HL-60 (cell line): Measurements from ENCODE around the gene AKAP11.

Experiments
- DNase-seq, 2 experiments: peaks; one replicate each; pipeline ENCODE4 v3.0.0-alpha.2; 2010 to 2020; ENCODE audit warnings: low read depth in 1 of 2, low spot score in 1 of 2
- H3K27ac ChIP-seq: fragments of 250-450 bp; sonication (Bioruptor Pico); replicated peaks from 2 replicates; pipeline ENCODE4 v1.5.1; 2020; ENCODE audit warnings: mild to moderate bottlenecking, moderate library complexity
- H3K27me3 ChIP-seq: fragments of 250-450 bp; sonication (Bioruptor Pico); 2 replicates; pipeline ENCODE4 v1.5.1; 2021; ENCODE audit warnings: mild to moderate bottlenecking, moderate library complexity; ENCODE audit not compliant: insufficient read depth, poor library complexity, severe bottlenecking
- H3K4me3 ChIP-seq: replicated peaks from 2 replicates; pipeline ENCODE4 v1.5.1; 2011; ENCODE audit warnings: mild to moderate bottlenecking, control low read depth, low read length; ENCODE audit not compliant: insufficient read depth
- CTCF ChIP-seq: IDR thresholded peaks from one replicate; pipeline ENCODE4 v1.5.1; 2011; ENCODE audit warnings: low read length, control low read depth, inconsistent platforms; ENCODE audit not compliant: insufficient read depth
- GABPA ChIP-seq: IDR thresholded peaks from 2 replicates; pipeline ENCODE4 v1.6.1; 2012; ENCODE audit warnings: low read depth
- POLR2AphosphoS5 ChIP-seq: IDR thresholded peaks from 2 replicates; pipeline ENCODE4 v1.6.1; 2012; ENCODE audit warnings: low read depth
- SPI1 ChIP-seq: IDR thresholded peaks from 2 replicates; pipeline ENCODE4 v1.6.1; 2012; ENCODE audit warnings: low read depth, mild to moderate bottlenecking, borderline replicate concordance
- TF ChIP-seq, protein P1 (sequence below): IDR thresholded peaks from 2 replicates; pipeline ENCODE4 v1.6.1; 2012; ENCODE audit warnings: low read depth; ENCODE audit not compliant: insufficient replicate concordance

AKAP11 gene

DNA sequence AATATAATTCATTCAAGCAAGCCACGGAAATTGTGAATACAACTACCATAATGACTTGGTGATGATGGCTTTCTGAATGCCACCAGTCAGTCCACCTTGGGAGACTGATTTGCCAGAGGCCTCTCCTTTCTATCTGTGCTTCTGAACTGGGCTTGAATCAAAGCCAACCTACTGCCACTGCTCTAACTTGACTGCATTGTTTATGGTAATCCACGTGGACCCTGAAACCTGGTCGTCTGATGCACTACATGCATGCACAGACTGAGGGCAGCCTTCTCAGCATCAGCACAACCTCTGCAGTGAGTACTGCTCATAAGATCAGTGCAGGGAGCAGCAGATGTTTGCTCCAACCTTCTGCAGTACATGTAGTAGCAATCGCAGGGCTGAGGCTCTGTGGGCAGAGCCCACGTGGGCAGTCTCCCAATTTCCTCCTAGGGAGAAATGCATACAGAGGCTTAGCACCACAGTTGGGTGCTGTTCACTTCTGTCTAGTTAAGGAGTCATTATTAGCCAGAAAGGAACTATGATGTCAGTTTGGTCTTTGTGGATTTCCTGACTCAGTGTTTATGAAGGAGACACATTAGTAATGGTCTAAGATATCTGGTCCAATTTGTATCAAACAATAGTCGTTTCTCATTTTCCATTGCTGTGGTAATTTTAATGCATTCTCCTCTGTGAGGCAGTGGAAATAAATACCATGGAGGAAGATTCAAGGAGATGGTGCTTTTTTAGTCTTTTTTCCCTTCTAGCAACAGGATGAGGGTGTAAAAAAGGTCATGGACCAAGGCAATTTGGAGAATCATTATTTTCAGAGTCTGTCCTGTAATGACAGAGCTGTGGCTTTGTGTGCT, 82.5 kb downstream of the AKAP11 start:
- no peak for DNase-seq
- peaks cover 4% of the 10 kb centered on the region for H3K27me3 ChIP-seq
- no peak overlapping the region for H3K4me3 ChIP-seq
- no peak overlapping the region for H3K27ac ChIP-seq
- TF ChIP-seq GABPA (no peak), POLR2AphosphoS5 (no peak), SPI1 (no peak), CTCF (no peak)
- TF ChIP-seq, protein P1, sequence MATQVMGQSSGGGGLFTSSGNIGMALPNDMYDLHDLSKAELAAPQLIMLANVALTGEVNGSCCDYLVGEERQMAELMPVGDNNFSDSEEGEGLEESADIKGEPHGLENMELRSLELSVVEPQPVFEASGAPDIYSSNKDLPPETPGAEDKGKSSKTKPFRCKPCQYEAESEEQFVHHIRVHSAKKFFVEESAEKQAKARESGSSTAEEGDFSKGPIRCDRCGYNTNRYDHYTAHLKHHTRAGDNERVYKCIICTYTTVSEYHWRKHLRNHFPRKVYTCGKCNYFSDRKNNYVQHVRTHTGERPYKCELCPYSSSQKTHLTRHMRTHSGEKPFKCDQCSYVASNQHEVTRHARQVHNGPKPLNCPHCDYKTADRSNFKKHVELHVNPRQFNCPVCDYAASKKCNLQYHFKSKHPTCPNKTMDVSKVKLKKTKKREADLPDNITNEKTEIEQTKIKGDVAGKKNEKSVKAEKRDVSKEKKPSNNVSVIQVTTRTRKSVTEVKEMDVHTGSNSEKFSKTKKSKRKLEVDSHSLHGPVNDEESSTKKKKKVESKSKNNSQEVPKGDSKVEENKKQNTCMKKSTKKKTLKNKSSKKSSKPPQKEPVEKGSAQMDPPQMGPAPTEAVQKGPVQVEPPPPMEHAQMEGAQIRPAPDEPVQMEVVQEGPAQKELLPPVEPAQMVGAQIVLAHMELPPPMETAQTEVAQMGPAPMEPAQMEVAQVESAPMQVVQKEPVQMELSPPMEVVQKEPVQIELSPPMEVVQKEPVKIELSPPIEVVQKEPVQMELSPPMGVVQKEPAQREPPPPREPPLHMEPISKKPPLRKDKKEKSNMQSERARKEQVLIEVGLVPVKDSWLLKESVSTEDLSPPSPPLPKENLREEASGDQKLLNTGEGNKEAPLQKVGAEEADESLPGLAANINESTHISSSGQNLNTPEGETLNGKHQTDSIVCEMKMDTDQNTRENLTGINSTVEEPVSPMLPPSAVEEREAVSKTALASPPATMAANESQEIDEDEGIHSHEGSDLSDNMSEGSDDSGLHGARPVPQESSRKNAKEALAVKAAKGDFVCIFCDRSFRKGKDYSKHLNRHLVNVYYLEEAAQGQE = no peak

DNA sequence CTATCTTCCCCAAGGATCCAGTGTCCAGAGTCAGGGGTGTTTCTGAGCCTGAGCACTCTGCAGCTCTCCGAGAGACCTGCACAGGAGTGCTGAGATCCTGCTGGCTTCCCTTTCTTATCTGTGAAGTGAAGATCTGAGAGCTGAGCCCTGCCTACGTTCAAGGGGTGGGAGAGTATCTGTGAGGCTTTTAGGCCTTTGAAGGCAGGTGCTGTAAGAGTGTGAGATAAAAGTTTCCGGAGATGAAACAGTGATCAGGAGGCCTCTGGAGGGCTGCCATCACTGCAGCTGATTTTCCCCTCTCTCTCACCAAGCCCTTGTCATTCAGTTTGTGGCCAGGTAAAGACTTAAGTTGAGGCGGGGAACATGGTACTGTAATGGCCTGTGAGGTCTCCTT, 83.1 kb downstream of the AKAP11 start:
- H3K27me3 ChIP-seq = peaks cover 4% of the 10 kb centered on the region
- H3K4me3 ChIP-seq = no peak overlapping the region
- H3K27ac ChIP-seq = no peak overlapping the region
- TF ChIP-seq POLR2AphosphoS5 (no peak), GABPA (no peak), CTCF (no peak), SPI1 (no peak)
- TF ChIP-seq, protein P1 = no peak
- no peak for DNase-seq

DNA sequence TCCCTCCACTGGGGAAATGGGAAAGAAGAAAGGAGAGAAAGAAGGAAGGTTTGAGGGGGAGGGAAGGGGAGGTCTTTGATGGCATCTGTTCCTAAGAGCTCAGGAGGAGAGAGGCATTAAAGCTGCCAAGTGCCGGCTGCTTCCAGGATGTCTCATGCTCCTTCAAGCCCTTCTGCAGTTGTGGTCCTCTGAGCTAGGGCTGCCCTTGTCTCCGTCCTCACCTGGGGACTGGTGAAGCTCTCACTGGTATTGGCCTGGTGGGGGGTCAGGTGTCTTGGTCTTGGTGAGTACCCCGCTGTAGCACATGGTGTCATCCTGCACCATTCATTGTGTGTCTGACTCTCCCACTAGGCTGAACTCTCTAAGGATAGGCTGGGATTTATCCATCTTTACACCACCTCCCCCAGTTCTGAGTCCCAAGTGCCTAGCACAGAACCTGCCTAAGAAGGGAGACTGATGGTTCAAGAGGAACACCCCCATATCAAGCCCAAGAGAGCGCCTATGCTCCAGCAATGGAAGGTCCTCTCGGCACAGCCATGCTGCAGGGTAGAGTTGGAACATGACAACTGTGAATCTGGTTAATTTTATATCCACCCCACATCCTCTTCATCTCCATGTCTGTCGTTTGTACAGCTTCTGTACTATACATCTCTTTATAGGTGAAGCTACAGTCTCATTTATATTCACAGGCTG, 83.7 kb downstream of the AKAP11 start:
- TF ChIP-seq, protein P1 = no peak
- Histone ChIP-seq H3K27me3 (peaks cover 4% of the 10 kb centered on the region), H3K4me3 (no peak overlapping the region), H3K27ac (no peak overlapping the region)
- DNase-seq = no peak
